IMR-90 (cell line): ENCODE data around the gene STAC3. TPM values are rescaled to one million over a fixed set of nuclear protein-coding genes. Genes with fewer than 3 reads are reported as not detected.

Source experiments
- ATAC-seq: fragments of 200-7000 bp; cut with Tn5 transposase; 2 replicates; pipeline ENCODE4 v1.9.1; 2020; ENCODE audit warnings: low read depth, mild to moderate bottlenecking, moderate library complexity
- BruUV-seq: library from RNA; stranded (reverse); fragments of 400-500 nt; replicated peaks from 2 replicates; lab custom pipeline; 2021; lab: Mats Ljungman, UMichigan
- CTCF ChIA-PET: fragments of 300-600 bp; formaldehyde crosslinking; extraction: SDS; loops from one replicate; lab custom pipeline; 2021; ENCODE audit warnings: antibody characterized with exemption; lab: Yijun Ruan, JAX
- POLR2A ChIA-PET: fragments of 300-600 bp; sonication (Branson Sonifier 250); formaldehyde crosslinking; loops from one replicate; lab custom pipeline; 2022; ENCODE audit warnings: antibody characterized with exemption; ENCODE audit not compliant: unreplicated experiment; lab: Charles Lee
- DNase-seq: peaks from one replicate; pipeline ENCODE4 v3.0.0; 2013
- H2AFZ ChIP-seq: replicated peaks from 2 replicates; pipeline ENCODE3; 2013; ENCODE audit warnings: low read length, mild to moderate bottlenecking; ENCODE audit not compliant: poor library complexity
- H2AK5ac ChIP-seq: 2 replicates; pipeline ENCODE4 v1.6.1; 2013; ENCODE audit warnings: low read depth, low read length, inconsistent platforms
- H2AK9ac ChIP-seq: replicated peaks from 2 replicates; pipeline ENCODE3; 2013; ENCODE audit warnings: mild to moderate bottlenecking, low read depth, low read length, moderate library complexity; ENCODE audit not compliant: poor library complexity
- H2BK120ac ChIP-seq: 2 replicates; pipeline ENCODE4 v1.6.1; 2013; ENCODE audit warnings: low read depth, low read length, inconsistent platforms
- H2BK15ac ChIP-seq: 3 replicates; pipeline ENCODE4 v1.6.1; 2013; ENCODE audit warnings: low read depth, low read length, inconsistent platforms
- H2BK20ac ChIP-seq: 2 replicates; pipeline ENCODE4 v1.6.1; 2013; ENCODE audit warnings: low read depth, mild to moderate bottlenecking, inconsistent platforms, low read length, moderate library complexity
- H2BK5ac ChIP-seq: 2 replicates; pipeline ENCODE4 v1.6.1; 2013; ENCODE audit warnings: mild to moderate bottlenecking, low read depth, low read length, inconsistent platforms; ENCODE audit not compliant: poor library complexity, severe bottlenecking
- H3K14ac ChIP-seq: replicated peaks from 2 replicates; pipeline ENCODE4 v1.6.1; 2013; ENCODE audit warnings: low read depth, low read length, inconsistent platforms
- H3K18ac ChIP-seq: 2 replicates; pipeline ENCODE4 v1.6.1; 2013; ENCODE audit warnings: low read depth, low read length, control low read depth
- H3K23ac ChIP-seq: 2 replicates; pipeline ENCODE4 v1.6.1; 2013; ENCODE audit warnings: low read depth, low read length, inconsistent platforms
- H3K27ac ChIP-seq: 2 replicates; pipeline ENCODE4 v1.5.1; 2013; ENCODE audit warnings: mild to moderate bottlenecking, control low read depth, low read length; ENCODE audit not compliant: insufficient read depth
- H3K27me3 ChIP-seq: 2 replicates; pipeline ENCODE4 v1.6.1; 2013; ENCODE audit warnings: low read length; ENCODE audit not compliant: control insufficient read depth, insufficient read depth
- H3K36me3 ChIP-seq: 2 replicates; pipeline ENCODE4 v1.6.1; 2013; ENCODE audit warnings: low read length, mixed read lengths; ENCODE audit not compliant: control insufficient read depth, insufficient read depth
- H3K4ac ChIP-seq: 2 replicates; pipeline ENCODE4 v1.6.1; 2013; ENCODE audit warnings: low read depth, low read length, inconsistent platforms
- H3K4me1 ChIP-seq: 2 replicates; pipeline ENCODE4 v1.6.1; 2013; ENCODE audit warnings: low read length, mixed read lengths; ENCODE audit not compliant: control insufficient read depth, insufficient read depth
- H3K4me2 ChIP-seq: 2 replicates; pipeline ENCODE4 v1.6.1; 2013; ENCODE audit warnings: low read depth, mild to moderate bottlenecking, control low read depth, low read length, moderate library complexity
- H3K4me3 ChIP-seq: 2 replicates; pipeline ENCODE4 v1.5.1; 2013; ENCODE audit warnings: low read depth, mild to moderate bottlenecking, control low read depth, low read length, moderate library complexity; ENCODE audit not compliant: insufficient read depth
- H3K56ac ChIP-seq: 2 replicates; pipeline ENCODE4 v1.6.1; 2013; ENCODE audit warnings: low read length, inconsistent platforms; ENCODE audit not compliant: insufficient read depth; ENCODE audit errors: extremely low read depth
- H3K79me1 ChIP-seq, 2 experiments: 2 replicates each; pipeline ENCODE4 v1.6.1; 2013; ENCODE audit warnings: low read length in 2 of 2, inconsistent platforms in 1 of 2, low read depth in 1 of 2
- H3K9ac ChIP-seq: 2 replicates; pipeline ENCODE4 v1.6.1; 2013; ENCODE audit warnings: low read depth, low read length, control low read depth
- H3K9me1 ChIP-seq: 2 replicates; pipeline ENCODE4 v1.6.1; 2013; ENCODE audit warnings: low read length, inconsistent platforms; ENCODE audit not compliant: insufficient read depth
- H3K9me3 ChIP-seq: 2 replicates; pipeline ENCODE4 v1.6.1; 2013; ENCODE audit warnings: low read length; ENCODE audit not compliant: control insufficient read depth, insufficient read depth
- H4K20me1 ChIP-seq: 2 replicates; pipeline ENCODE4 v1.6.1; 2013; ENCODE audit warnings: low read length, inconsistent platforms; ENCODE audit not compliant: insufficient read depth
- H4K5ac ChIP-seq: 2 replicates; pipeline ENCODE4 v1.6.1; 2013; ENCODE audit warnings: mild to moderate bottlenecking, low read depth, low read length, control low read depth
- H4K8ac ChIP-seq, 2 experiments: 2 replicates each; pipeline ENCODE4 v1.6.1; 2013; ENCODE audit warnings: low read depth in 2 of 2, low read length in 2 of 2, control low read depth in 1 of 2, inconsistent platforms in 1 of 2
- H4K91ac ChIP-seq: 2 replicates; pipeline ENCODE4 v1.6.1; 2013; ENCODE audit warnings: low read depth, low read length, inconsistent platforms; ENCODE audit not compliant: insufficient read depth
- CHD1 ChIP-seq: IDR thresholded peaks from 2 replicates; pipeline ENCODE4 v1.6.1; 2012; ENCODE audit warnings: low read depth, low read length, improper control_type of control experiment
- RFX5 ChIP-seq: IDR thresholded peaks from 2 replicates; pipeline ENCODE4 v1.8.0; 2012; ENCODE audit warnings: low read depth, mild to moderate bottlenecking, low read length, moderate library complexity
- USF2 ChIP-seq: fragments of 150-350 bp; IDR thresholded peaks from 2 replicates; pipeline ENCODE4 v1.6.1; 2017; ENCODE audit warnings: mild to moderate bottlenecking, antibody characterized with exemption, low read length, low read depth
- WGBS, 2 experiments: methylation state at CpG; one replicate each; pipeline versions ENCODE4 v1.1.5 to v1.1.7; 2013; ENCODE audit warnings: missing lambda C conversion rate in 2 of 2; ENCODE audit not compliant: insufficient read length in 1 of 2; ENCODE audit errors: extremely low coverage in 2 of 2; 5-methylcytosine and 5-hydroxymethylcytosine counted together
- dilution Hi-C: fragments of 300-500 bp; cut with HindIII; formaldehyde crosslinking; loops from one replicate; pipeline ENCODE4 v1.14.3; 2018; ENCODE audit warnings: low sequenced_read_pairs; ENCODE audit not compliant: unreplicated experiment
- in situ Hi-C: fragments of 300-500 bp; cut with MboI; formaldehyde crosslinking; loops from 3 replicates; pipeline ENCODE4 v1.14.3; 2019; ENCODE audit warnings: low sequenced_read_pairs, inconsistent platforms, mixed read lengths
- intact Hi-C: fragments of 100-400 bp; cut with micrococcal nuclease; formaldehyde crosslinking; loops from 2 replicates; pipeline ENCODE4 v1.10.0; 2022
- polyA plus RNA-seq, 3 experiments: library from polyadenylated mRNA; depleted of rRNA; stranded (reverse); fragments of >200 nt; gene quantifications; 2 replicates each; pipeline ENCODE4 v1.2.3, GENCODE V29; 2012; ENCODE audit warnings: low replicate concordance in 1 of 3
- total RNA-seq: library from RNA; depleted of rRNA; stranded (reverse); fragments of >200 nt; gene quantifications from 2 replicates; pipeline ENCODE4 v1.2.3, GENCODE V29; 2012

Gene STAC3
- total and polyA plus RNA-seq, 2 of the 4 experiments (the other 2 are of a cell fraction): 0.18 to 0.67 TPM

GRCh38 chr12:57201219-57201618, 49.8 kb downstream of the STAC3 start:
- TF ChIP-seq USF2: no peak
- no peak for TF ChIP-seq RFX5
- TF ChIP-seq CHD1: no peak
- H3K4ac ChIP-seq: no peak overlapping the region
- no peak overlapping the region for H4K5ac ChIP-seq
- H3K36me3 ChIP-seq: peaks cover 100% of the 10 kb centered on the region
- H2BK5ac ChIP-seq: no peak overlapping the region
- no CpG with 5 or more reads among the region's 8 CpGs for WGBS, 2 experiments
- H3K9me3 ChIP-seq: no peaks in the 10 kb centered on the region
- no peak overlapping the region for H2BK120ac ChIP-seq
- ATAC-seq (no peak), DNase-seq (no peak)
- H3K4me2 ChIP-seq: no peak overlapping the region
- no peaks in the 10 kb centered on the region for H3K9me1 ChIP-seq
- no peak overlapping the region for H3K4me3 ChIP-seq
- no TSS peak for BruUV-seq
- H2BK20ac ChIP-seq: no peak overlapping the region
- H4K20me1 ChIP-seq: peaks cover 8% of the 10 kb centered on the region
- H2BK15ac ChIP-seq: no peak overlapping the region
- no peak overlapping the region for H2AK9ac ChIP-seq
- H3K9ac ChIP-seq: no peak overlapping the region
- intact Hi-C loops: no loop called here
- no peak overlapping the region for H2AFZ ChIP-seq
- H4K91ac ChIP-seq: no peak overlapping the region
- no peak overlapping the region for H3K23ac ChIP-seq
- H4K8ac ChIP-seq: no peak overlapping the region
- H3K18ac ChIP-seq: no peak overlapping the region
- H3K27ac ChIP-seq: no peak overlapping the region
- H3K27me3 ChIP-seq: no peaks in the 10 kb centered on the region
- peaks cover 7 to 8% of the 10 kb centered on the region in 2 experiments; a peak in 3 of 4 replicates for H3K79me1 ChIP-seq
- ChIA-PET CTCF (no interaction called here), POLR2A (no interaction called here)
- dilution Hi-C loops: no loop called here
- H3K14ac ChIP-seq: no peak overlapping the region
- in situ Hi-C loops: no loop called here
- no peaks in the 10 kb centered on the region for H3K4me1 ChIP-seq
- no peak overlapping the region for H2AK5ac ChIP-seq
- H3K56ac ChIP-seq: no peak overlapping the region
